ENCODE data around the gene PTPRR. TPM values are rescaled to one million over a fixed set of nuclear protein-coding genes. Genes with fewer than 3 reads are reported as not detected.

Gene PTPRR
- total and polyA plus RNA-seq, 2 of the 13 experiments (the other 11 are each of a cell fraction or from before 2014, with no cell fraction given) = not detected

- Histone ChIP-seq H3K36me3 (replicated peaks in 1 of 2; ENCODE audit: control insufficient read depth in 1 of 2, insufficient read depth in 2 of 2, low read length in 2 of 2) (no peaks in the 10 kb centered on the region), H3K9ac (ENCODE audit: insufficient read depth, low read depth, low read length) (no peak overlapping the region), H4K20me1 (ENCODE audit: insufficient read depth, low read length) (no peaks in the 10 kb centered on the region), H3K4me2 (ENCODE audit: low read depth, low read length) (no peak overlapping the region), H3K79me2 (ENCODE audit: insufficient read depth, low read length) (no peaks in the 10 kb centered on the region), H3K9me3 (ENCODE audit: low read length) (no peaks in the 10 kb centered on the region), H3K4me1 (ENCODE audit: insufficient read depth, low read length) (peaks cover 6% of the 10 kb centered on the region; the same call in 1 of the 2 replicates), H3K27me3 (ENCODE audit: control insufficient read depth in 1 of 2, insufficient read depth in 2 of 2, low read length in 2 of 2) (no peaks in the 10 kb centered on the region; a peak in 1 of 5 replicates), H3K27ac (ENCODE audit: extremely low read length, insufficient read depth, low read length) (no peak overlapping the region), H2AFZ (ENCODE audit: low read length) (no peak overlapping the region), H3K4me3 (replicated peaks in 1 of 3; ENCODE audit: insufficient read depth in 1 of 3, low read depth in 2 of 3, low read length in 3 of 3) (no peak overlapping the region)
- POLR2A ChIA-PET = no interaction called here
- ATAC-seq (no peak), FAIRE-seq (no peak), DNase-seq (ENCODE audit: low spot score) (no peak)
- intact Hi-C loops (cut with micrococcal nuclease; ENCODE audit: unreplicated experiment) = no loop called here
- 12% methylated on average over 6 of the region's 6 CpGs for WGBS (ENCODE audit: low lambda C conversion rate)
- no TSS peak for BruUV-seq (replicated peaks)
- CTCF ChIA-PET (ENCODE audit: low intra/inter-chr PET ratio, low total read pairs) = no interaction called here
- in situ Hi-C loops (cut with HindIII; ENCODE audit: extremely low pct_ligation_motif_present, low pct_unique_long_range_greater_than_20kb) = no loop called here
- TF ChIP-seq MXD1 (CRISPR knock-in tag; IDR thresholded peaks at IDR 0.05) = no peak
- TF ChIP-seq KAT2B (IDR thresholded peaks at IDR 0.05; ENCODE audit: borderline replicate concordance, low read depth, low read length) = no peak
- no peak for TF ChIP-seq PLSCR1 (CRISPR knock-in tag; IDR thresholded peaks at IDR 0.05; ENCODE audit: borderline replicate concordance)
- no peak for TF ChIP-seq MED13 (CRISPR knock-in tag; IDR thresholded peaks at IDR 0.05)
- no peak for TF ChIP-seq SAFB2 (CRISPR knock-in tag; IDR thresholded peaks at IDR 0.05; ENCODE audit: borderline replicate concordance, low read depth)
- TF ChIP-seq ZNF432 (CRISPR knock-in tag; IDR thresholded peaks at IDR 0.05; ENCODE audit: borderline replicate concordance) = no peak
- TF ChIP-seq ZBTB40 (IDR thresholded peaks at IDR 0.05) = no peak
- no peak for TF ChIP-seq ZBTB40 (CRISPR knock-in tag; IDR thresholded peaks at IDR 0.05)
- TF ChIP-seq KLF15 (CRISPR knock-in tag; IDR thresholded peaks at IDR 0.05; ENCODE audit: borderline replicate concordance) = no peak
- no peak for TF ChIP-seq MIER2 (CRISPR knock-in tag; IDR thresholded peaks at IDR 0.05)
- no peak for TF ChIP-seq MTERF4 (CRISPR knock-in tag; IDR thresholded peaks at IDR 0.05)
- TF ChIP-seq SNAPC2 (CRISPR knock-in tag; IDR thresholded peaks at IDR 0.05) = no peak
- TF ChIP-seq POGZ (CRISPR knock-in tag; IDR thresholded peaks at IDR 0.05) = no peak
- TF ChIP-seq ZNF549 (CRISPR knock-in tag; IDR thresholded peaks at IDR 0.05) = no peak
- TF ChIP-seq ZNF672 (CRISPR knock-in tag; IDR thresholded peaks at IDR 0.05) = no peak
These were observed 166.2 kb downstream of the PTPRR start for GRCh38 chr12:70754330-70754741.

Measured in HepG2 (cell line).